WTC11 (cell line): ENCODE data around the gene INHBB. TPM values are rescaled to one million over a fixed set of nuclear protein-coding genes. Genes with fewer than 3 reads are reported as not detected.

Source experiments
- ATAC-seq: fragments of 200-7000 bp; cut with Tn5 transposase; 2 replicates; pipeline ENCODE4 v1.10.0; 2021; ENCODE audit warnings: mild to moderate bottlenecking, moderate library complexity
- CTCF ChIA-PET: fragments of 300-600 bp; sonication (Branson Sonifier 250); formaldehyde crosslinking; loops from one replicate; lab custom pipeline; 2021; ENCODE audit warnings: antibody characterized with exemption; lab: Charles Lee
- POLR2A ChIA-PET: fragments of 350-600 bp; sonication (Branson Sonifier 250); formaldehyde crosslinking; loops from one replicate; lab custom pipeline; 2021; ENCODE audit warnings: antibody characterized with exemption; lab: Charles Lee
- DNase-seq: peaks from one replicate; pipeline ENCODE4 v3.0.0; 2021; ENCODE audit warnings: low spot score
- H3K27ac Mint-ChIP-seq: 2 replicates; pipeline ENCODE4 v1.8.0; 2021; ENCODE audit warnings: mixed read lengths
- H3K27me3 Mint-ChIP-seq: 2 replicates; pipeline ENCODE4 v1.8.0; 2021; ENCODE audit warnings: low read depth, mild to moderate bottlenecking, moderate library complexity, mixed read lengths
- H3K36me3 Mint-ChIP-seq: 2 replicates; pipeline ENCODE4 v1.8.0; 2021; ENCODE audit warnings: mixed read lengths
- H3K4me1 Mint-ChIP-seq: 2 replicates; pipeline ENCODE4 v1.8.0; 2022; ENCODE audit warnings: mixed read lengths
- H3K4me3 Mint-ChIP-seq: 2 replicates; pipeline ENCODE4 v1.8.0; 2021; ENCODE audit warnings: mild to moderate bottlenecking, moderate library complexity, mixed read lengths
- H3K9me3 Mint-ChIP-seq: 2 replicates; pipeline ENCODE4 v1.8.0; 2021; ENCODE audit warnings: mixed read lengths
- ATF1 ChIP-seq: sonication (generic); formaldehyde crosslinking; IDR thresholded peaks from 2 replicates; pipeline ENCODE4 v1.8.1; 2023; ENCODE audit warnings: mild to moderate bottlenecking, moderate library complexity, missing genetic modification reagents
- ATF3 ChIP-seq: sonication (generic); formaldehyde crosslinking; conservative IDR thresholded peaks from 2 replicates; pipeline ENCODE4 v1.8.1; 2022; ENCODE audit warnings: mild to moderate bottlenecking, missing genetic modification reagents
- E2F1 ChIP-seq: sonication (generic); formaldehyde crosslinking; IDR thresholded peaks from 2 replicates; pipeline ENCODE4 v1.8.0; 2022; ENCODE audit warnings: mild to moderate bottlenecking, missing genetic modification reagents
- FOXJ3 ChIP-seq: sonication (generic); formaldehyde crosslinking; IDR thresholded peaks from 2 replicates; pipeline ENCODE4 v1.9.0; 2021; ENCODE audit warnings: missing genetic modification reagents, mild to moderate bottlenecking, borderline replicate concordance
- FOXP1 ChIP-seq: sonication (generic); formaldehyde crosslinking; IDR thresholded peaks from 2 replicates; pipeline ENCODE4 v1.8.0; 2022; ENCODE audit warnings: missing genetic modification reagents, mild to moderate bottlenecking, moderate library complexity, borderline replicate concordance
- HMGA2 ChIP-seq: fragments of 250-450 bp; sonication (Bioruptor Pico); IDR thresholded peaks from 2 replicates; pipeline ENCODE4 v1.4.0; 2021; ENCODE audit warnings: mild to moderate bottlenecking, moderate library complexity
- MYBL2 ChIP-seq: sonication (generic); formaldehyde crosslinking; IDR thresholded peaks from 2 replicates; pipeline ENCODE4 v1.8.1; 2023; ENCODE audit warnings: mild to moderate bottlenecking, moderate library complexity, missing genetic modification reagents
- NR1H2 ChIP-seq: sonication (generic); formaldehyde crosslinking; IDR thresholded peaks from 2 replicates; pipeline ENCODE4 v1.9.0; 2021; ENCODE audit warnings: mild to moderate bottlenecking, moderate library complexity, missing genetic modification reagents
- PRDM15 ChIP-seq: sonication (generic); formaldehyde crosslinking; IDR thresholded peaks from 2 replicates; pipeline ENCODE4 v1.8.0; 2022; ENCODE audit warnings: missing genetic modification reagents
- PRRX2 ChIP-seq: fragments of 250-450 bp; sonication (Bioruptor Pico); IDR thresholded peaks from 2 replicates; pipeline ENCODE4 v1.8.0; 2021; ENCODE audit warnings: mild to moderate bottlenecking
- SOX15 ChIP-seq: fragments of 250-450 bp; sonication (Bioruptor Pico); IDR thresholded peaks from 2 replicates; pipeline ENCODE4 v1.9.0; 2021; ENCODE audit warnings: mild to moderate bottlenecking
- TP53 ChIP-seq: sonication (generic); formaldehyde crosslinking; IDR thresholded peaks from 2 replicates; pipeline ENCODE4 v1.8.1; 2023; ENCODE audit warnings: mild to moderate bottlenecking, missing genetic modification reagents
- ZNF121 ChIP-seq: sonication (generic); formaldehyde crosslinking; IDR thresholded peaks from 2 replicates; pipeline ENCODE4 v1.8.0; 2023; ENCODE audit warnings: missing genetic modification reagents
- total RNA-seq: library from RNA; stranded (reverse); gene quantifications from 3 replicates; pipeline ENCODE4 v1.2.3, GENCODE V29; 2021
- TF ChIP-seq, protein P1 (sequence below): fragments of 250-450 bp; sonication (Bioruptor Pico); conservative IDR thresholded peaks from 2 replicates; pipeline ENCODE4 v1.9.0; 2021; ENCODE audit warnings: mild to moderate bottlenecking
- TF ChIP-seq, protein P2 (sequence below): sonication (generic); formaldehyde crosslinking; conservative IDR thresholded peaks from 2 replicates; pipeline ENCODE4 v1.8.1; 2023; ENCODE audit warnings: mild to moderate bottlenecking, low read depth, missing genetic modification reagents, moderate library complexity
- TF ChIP-seq, protein P3 (sequence below): fragments of 250-450 bp; sonication (Bioruptor Pico); IDR thresholded peaks from 2 replicates; pipeline ENCODE4 v1.9.0; 2021; ENCODE audit warnings: moderate library complexity, mild to moderate bottlenecking, inconsistent platforms, borderline replicate concordance
- TF ChIP-seq, protein P4 (sequence below): fragments of 250-450 bp; sonication (Bioruptor Pico); IDR thresholded peaks from 2 replicates; pipeline ENCODE4 v1.9.0; 2021; ENCODE audit warnings: mild to moderate bottlenecking
- TF ChIP-seq, protein P5 (sequence below): sonication (generic); formaldehyde crosslinking; IDR thresholded peaks from 2 replicates; pipeline ENCODE4 v1.8.0; 2022; ENCODE audit warnings: mild to moderate bottlenecking, missing genetic modification reagents
- TF ChIP-seq, protein P6 (sequence below): sonication (generic); formaldehyde crosslinking; IDR thresholded peaks from 2 replicates; pipeline ENCODE4 v1.8.1; 2022; ENCODE audit warnings: low read depth, missing genetic modification reagents, borderline replicate concordance
- TF ChIP-seq, protein P7 (sequence below): sonication (generic); formaldehyde crosslinking; IDR thresholded peaks from 2 replicates; pipeline ENCODE4 v1.8.1; 2023; ENCODE audit warnings: mild to moderate bottlenecking, missing genetic modification reagents

The INHBB gene
- total RNA-seq, 1 experiment from 2014 or later = 0.26 TPM

DNA sequence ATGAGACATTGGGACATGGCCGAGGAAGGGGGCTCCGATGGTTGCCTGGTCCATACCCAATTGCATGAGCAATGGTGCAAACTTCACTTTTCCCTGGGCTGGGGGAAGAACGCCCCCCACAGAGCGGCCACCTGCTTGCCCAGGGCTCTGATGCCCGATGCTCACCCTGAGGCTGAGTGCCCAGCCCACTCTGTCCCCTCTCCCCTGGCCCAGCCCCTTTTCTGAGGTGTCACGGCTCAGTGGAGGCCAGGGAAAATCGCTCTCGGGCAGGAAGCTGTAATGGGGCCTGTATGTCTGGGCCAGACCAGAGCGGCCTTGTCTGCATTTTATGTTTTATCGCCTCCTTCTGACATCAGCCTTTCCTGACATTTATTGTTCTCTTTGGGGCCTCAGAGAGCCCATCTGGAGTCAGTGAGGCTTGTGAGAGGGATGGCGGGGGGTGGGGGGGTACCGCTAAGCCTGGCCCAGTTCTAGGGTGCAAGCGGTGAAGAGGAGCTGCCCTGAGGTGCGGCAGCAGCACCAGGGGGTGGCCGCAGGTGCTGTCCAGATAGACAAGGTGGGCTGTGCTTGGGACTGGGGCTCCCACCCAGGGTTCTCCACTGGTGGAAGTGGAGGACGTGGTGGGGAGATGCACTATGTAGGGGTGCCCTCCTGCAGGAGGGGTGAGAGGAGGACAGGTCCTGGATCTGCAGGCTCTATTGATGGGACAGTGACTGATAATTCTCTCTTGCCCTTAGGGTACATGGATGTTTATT is 46.2 kb downstream of the INHBB start:
- no peaks in the 10 kb centered on the region for H3K36me3 Mint-ChIP-seq
- no peak for ATAC-seq
- H3K27me3 Mint-ChIP-seq = peaks cover 11% of the 10 kb centered on the region
- DNase-seq = no peak
- H3K9me3 Mint-ChIP-seq = no peaks in the 10 kb centered on the region
- H3K4me1 Mint-ChIP-seq = peaks cover 7% of the 10 kb centered on the region
- ChIA-PET POLR2A (no interaction called here), CTCF (no interaction called here)
- no peak overlapping the region for H3K4me3 Mint-ChIP-seq
- H3K27ac Mint-ChIP-seq = no peak overlapping the region
- TF ChIP-seq, protein P1, sequence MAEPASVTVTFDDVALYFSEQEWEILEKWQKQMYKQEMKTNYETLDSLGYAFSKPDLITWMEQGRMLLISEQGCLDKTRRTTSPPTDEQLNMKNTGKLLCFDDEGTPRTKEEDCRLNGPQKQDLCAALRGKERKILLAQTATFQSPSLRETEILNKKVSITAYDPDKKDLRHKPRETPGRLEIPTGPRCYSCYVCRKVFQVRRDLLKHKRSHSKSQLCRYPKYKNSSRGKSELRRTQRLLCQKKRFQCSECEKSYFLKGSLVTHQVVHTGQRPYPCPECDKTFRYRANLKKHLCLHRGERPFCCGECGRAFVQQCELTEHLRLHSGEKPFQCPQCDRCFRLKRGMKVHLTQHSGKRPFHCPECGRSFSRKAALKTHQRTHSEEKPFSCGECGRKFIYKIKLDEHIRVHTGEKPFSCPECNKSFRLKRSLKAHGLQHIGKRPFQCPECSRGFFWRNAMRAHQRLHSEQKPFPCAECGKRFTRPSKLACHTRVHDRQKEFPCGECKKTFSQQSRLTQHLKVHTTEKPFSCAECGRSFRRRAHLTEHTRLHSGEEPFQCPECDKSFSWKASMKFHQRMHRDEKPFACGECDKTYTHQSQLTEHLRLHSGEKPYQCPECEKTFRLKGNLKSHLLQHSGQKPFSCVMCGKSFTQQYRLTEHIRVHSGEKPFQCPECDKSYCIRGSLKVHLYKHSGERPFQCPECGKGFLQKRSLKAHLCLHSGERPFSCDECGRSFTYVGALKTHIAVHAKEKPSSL = no peak
- TF ChIP-seq HMGA2 (CRISPR knock-in tag) (no peak), PRDM15 (CRISPR knock-in tag) (no peak), ATF3 (CRISPR knock-in tag) (no peak), ZNF121 (CRISPR knock-in tag) (no peak), E2F1 (CRISPR knock-in tag) (no peak), FOXJ3 (no peak), NR1H2 (CRISPR knock-in tag) (no peak), FOXP1 (no peak), SOX15 (CRISPR knock-in tag) (no peak), TP53 (CRISPR knock-in tag) (no peak), MYBL2 (CRISPR knock-in tag) (no peak), ATF1 (CRISPR knock-in tag) (no peak), PRRX2 (no peak)
- TF ChIP-seq, protein P2, sequence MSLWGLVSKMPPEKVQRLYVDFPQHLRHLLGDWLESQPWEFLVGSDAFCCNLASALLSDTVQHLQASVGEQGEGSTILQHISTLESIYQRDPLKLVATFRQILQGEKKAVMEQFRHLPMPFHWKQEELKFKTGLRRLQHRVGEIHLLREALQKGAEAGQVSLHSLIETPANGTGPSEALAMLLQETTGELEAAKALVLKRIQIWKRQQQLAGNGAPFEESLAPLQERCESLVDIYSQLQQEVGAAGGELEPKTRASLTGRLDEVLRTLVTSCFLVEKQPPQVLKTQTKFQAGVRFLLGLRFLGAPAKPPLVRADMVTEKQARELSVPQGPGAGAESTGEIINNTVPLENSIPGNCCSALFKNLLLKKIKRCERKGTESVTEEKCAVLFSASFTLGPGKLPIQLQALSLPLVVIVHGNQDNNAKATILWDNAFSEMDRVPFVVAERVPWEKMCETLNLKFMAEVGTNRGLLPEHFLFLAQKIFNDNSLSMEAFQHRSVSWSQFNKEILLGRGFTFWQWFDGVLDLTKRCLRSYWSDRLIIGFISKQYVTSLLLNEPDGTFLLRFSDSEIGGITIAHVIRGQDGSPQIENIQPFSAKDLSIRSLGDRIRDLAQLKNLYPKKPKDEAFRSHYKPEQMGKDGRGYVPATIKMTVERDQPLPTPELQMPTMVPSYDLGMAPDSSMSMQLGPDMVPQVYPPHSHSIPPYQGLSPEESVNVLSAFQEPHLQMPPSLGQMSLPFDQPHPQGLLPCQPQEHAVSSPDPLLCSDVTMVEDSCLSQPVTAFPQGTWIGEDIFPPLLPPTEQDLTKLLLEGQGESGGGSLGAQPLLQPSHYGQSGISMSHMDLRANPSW (CRISPR knock-in tag) = no peak
- TF ChIP-seq, protein P3, sequence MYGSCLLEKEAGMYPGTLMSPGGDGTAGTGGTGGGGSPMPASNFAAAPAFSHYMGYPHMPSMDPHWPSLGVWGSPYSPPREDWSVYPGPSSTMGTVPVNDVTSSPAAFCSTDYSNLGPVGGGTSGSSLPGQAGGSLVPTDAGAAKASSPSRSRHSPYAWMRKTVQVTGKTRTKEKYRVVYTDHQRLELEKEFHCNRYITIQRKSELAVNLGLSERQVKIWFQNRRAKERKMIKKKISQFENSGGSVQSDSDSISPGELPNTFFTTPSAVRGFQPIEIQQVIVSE = no peak
- TF ChIP-seq, protein P4, sequence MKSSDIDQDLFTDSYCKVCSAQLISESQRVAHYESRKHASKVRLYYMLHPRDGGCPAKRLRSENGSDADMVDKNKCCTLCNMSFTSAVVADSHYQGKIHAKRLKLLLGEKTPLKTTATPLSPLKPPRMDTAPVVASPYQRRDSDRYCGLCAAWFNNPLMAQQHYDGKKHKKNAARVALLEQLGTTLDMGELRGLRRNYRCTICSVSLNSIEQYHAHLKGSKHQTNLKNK (CRISPR knock-in tag) = no peak
- TF ChIP-seq, protein P5, sequence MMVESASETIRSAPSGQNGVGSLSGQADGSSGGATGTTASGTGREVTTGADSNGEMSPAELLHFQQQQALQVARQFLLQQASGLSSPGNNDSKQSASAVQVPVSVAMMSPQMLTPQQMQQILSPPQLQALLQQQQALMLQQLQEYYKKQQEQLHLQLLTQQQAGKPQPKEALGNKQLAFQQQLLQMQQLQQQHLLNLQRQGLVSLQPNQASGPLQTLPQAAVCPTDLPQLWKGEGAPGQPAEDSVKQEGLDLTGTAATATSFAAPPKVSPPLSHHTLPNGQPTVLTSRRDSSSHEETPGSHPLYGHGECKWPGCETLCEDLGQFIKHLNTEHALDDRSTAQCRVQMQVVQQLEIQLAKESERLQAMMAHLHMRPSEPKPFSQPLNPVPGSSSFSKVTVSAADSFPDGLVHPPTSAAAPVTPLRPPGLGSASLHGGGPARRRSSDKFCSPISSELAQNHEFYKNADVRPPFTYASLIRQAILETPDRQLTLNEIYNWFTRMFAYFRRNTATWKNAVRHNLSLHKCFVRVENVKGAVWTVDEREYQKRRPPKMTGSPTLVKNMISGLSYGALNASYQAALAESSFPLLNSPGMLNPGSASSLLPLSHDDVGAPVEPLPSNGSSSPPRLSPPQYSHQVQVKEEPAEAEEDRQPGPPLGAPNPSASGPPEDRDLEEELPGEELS (CRISPR knock-in tag) = no peak
- TF ChIP-seq, protein P6, sequence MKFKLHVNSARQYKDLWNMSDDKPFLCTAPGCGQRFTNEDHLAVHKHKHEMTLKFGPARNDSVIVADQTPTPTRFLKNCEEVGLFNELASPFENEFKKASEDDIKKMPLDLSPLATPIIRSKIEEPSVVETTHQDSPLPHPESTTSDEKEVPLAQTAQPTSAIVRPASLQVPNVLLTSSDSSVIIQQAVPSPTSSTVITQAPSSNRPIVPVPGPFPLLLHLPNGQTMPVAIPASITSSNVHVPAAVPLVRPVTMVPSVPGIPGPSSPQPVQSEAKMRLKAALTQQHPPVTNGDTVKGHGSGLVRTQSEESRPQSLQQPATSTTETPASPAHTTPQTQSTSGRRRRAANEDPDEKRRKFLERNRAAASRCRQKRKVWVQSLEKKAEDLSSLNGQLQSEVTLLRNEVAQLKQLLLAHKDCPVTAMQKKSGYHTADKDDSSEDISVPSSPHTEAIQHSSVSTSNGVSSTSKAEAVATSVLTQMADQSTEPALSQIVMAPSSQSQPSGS = no peak
- TF ChIP-seq, protein P7, sequence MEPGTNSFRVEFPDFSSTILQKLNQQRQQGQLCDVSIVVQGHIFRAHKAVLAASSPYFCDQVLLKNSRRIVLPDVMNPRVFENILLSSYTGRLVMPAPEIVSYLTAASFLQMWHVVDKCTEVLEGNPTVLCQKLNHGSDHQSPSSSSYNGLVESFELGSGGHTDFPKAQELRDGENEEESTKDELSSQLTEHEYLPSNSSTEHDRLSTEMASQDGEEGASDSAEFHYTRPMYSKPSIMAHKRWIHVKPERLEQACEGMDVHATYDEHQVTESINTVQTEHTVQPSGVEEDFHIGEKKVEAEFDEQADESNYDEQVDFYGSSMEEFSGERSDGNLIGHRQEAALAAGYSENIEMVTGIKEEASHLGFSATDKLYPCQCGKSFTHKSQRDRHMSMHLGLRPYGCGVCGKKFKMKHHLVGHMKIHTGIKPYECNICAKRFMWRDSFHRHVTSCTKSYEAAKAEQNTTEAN = no peak
